ENCODE results near the gene RBM38.

The RBM38 gene

DNA sequence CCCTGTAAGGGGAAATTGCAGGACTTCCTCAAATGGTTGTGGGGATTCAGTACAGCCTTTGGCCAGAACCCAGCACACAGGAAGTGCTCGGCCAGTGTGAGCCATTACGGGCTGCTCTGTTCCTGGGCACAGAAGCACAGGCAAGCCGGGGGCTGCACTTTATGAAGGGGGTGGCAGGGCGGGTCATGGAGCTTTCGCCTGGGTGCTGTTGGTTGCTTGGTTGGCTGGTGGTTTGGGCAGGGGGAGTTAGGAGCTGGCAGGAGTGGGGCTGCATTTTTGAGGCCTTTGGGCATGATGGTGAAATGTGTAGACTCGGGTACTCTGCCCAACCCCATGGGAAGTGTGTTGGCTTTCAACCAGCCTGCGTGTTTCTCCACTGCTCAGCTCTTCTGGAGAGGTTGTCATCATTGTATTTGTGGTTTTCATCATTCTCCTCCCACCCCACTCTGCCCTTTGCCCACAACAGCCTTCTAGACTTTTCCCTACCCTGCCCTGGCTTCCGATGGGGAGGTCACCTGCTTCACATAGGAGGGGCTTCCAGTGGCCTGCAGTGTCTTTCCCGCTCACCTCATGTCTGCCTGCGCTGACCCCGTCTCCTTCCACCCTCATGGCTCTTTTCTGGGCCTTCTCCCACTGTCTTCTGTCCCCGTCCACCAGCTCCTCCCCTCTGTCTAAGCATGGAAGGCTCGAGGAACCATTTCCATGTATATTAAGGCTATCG is 16.1 kb upstream of the RBM38 start:
- DNase-seq, result no peak

DNA sequence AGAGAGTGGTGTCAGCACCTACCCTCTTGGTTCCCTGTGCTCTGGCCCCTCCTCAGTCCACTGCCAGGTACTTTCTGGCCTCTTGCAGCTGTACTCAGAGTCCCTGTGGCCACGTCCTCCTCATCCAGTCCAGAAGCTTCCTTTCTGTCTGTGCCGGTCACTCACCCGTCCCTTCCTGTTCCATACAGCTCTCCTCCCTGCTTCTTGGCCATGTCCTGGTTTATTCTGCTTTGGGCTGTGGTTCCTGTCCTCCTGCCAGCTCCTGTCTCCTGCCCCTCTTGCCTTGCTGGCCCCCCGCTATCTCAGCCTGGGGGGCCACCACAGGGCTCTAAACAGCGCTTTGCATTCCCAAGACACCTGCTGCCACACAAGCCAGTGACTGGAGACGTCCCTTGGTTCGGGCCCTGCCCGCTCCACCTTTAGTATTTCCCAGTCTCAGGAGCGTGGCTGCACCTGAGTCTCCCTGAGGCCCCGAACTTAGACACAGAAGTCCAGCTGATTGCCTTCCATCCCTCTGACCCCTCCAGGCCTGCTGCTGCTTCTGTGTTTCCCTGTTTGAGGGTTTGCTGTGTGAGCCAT is 15.5 kb upstream of the RBM38 start:
- no peak for DNase-seq

DNA sequence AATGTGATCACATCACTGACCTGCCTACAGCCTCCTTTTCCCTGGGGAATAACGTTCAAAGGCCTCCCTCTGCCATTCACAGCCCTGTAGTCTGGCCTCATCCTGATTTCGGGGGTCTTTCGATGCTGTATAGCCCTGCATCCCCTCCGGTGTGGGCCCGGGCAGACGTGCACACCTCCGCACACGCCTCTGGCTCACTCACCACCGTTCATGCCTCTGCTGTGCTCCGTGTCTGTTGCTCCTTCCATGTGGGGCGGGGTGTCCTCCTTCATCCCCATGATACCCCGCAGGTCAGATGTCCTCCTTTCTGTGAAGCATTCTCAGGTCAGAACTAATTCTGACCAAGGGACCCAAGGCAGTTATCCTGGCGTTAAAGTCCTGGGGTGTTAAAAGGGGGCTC is 13.8 kb upstream of the RBM38 start:
- no peak for DNase-seq

DNA sequence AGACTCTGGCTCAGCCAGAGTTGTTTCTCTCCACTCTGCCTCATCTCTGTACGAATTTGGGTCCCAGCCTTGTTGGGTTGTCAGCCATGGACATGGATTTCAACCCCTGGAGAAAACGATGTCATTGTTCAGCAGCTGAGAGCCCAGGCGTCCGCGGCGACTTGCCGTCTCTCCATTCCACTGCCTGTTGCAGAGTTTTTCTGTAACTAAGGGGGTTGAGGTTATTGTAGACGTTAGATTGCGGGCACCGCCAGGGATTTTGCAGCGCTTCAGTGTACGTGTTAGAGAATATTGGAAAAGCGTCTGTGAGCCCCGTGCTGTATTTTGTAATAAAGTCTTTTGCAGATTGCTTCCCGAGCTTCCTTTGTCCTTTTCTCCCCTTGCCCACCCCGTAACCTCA is 13.1 kb upstream of the RBM38 start:
- no peak for DNase-seq

DNA sequence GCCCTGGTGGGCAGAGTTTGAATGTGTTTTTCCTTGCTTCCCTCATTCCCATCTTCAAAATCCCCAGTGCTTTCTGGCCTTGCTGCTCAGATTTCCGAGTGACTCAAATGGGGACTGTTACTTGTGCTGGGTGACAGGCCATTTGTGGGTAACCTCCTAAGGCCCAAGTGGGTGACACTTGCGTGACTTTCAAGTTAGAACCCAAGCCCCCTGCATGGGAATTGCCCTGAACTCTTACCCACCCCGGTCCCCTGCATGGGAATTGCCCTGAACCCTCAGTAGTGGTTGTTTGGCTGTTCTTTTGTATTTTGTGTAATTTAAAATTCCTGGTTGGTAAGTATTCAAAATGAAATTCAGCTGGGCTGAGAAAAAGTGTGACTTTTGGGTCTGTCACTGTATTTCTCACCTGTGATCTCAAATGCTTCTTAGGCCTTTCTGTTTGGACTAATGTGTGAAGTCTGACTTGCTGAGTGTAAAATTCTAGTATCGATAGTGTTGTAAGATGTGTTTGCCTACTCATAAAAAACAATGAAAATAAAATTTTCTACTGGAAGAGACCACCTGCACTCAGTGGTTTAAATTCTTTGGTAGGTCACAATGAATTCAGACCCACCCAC is 12.4 kb upstream of the RBM38 start:
- no peak for DNase-seq

DNA sequence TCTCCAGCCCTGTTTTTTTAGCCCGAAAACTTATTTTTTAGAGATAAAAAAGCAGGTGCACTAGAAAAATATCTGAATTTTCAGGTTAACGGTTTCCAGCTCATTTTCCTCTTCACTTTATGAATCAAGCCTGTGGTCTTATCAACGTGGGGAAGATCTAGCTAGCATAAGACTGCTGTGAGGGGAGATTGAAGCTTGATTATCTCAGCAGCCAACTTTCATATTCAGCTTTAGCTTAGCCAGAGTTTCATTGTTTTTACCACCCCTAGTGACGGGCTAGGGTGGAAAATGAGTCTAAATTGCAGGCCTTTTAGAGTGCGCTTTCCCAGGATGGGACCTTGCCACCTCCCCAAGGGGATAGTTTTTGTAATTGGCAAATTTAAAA is 11.9 kb upstream of the RBM38 start:
- no peak for DNase-seq

DNA sequence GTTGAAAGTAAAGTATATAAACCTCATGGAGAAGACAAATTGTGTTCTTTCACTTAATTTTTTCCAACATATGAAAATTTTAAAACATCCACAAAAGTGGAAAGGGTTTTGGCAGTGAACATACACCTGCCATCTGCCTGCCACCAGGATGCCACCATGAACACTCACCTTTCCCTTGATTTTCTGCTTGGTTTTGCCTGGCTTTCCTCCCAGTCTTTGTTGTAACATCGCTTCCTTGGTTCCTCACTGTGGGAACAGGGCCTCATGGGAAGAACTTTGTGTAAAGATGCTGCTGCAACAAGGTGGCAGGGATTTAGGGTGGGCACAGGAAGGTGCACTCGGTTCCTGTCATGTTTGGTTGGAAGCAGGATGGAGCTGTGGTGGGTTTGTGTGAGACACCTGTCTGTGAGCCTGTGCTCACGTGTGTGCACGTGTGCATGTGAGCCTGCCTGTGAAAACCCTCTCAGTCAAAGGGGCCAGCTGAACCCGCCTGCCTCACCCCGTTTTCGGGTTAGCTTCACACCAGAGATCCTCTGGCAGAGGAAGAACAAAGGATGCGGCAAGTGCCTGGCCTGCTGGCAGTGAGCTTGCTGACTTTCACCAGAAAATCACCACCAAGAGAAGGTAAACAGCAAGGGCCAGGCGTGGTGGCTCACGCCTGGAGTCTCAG is 11.0 kb upstream of the RBM38 start:
- DNase-seq, result no peak

DNA sequence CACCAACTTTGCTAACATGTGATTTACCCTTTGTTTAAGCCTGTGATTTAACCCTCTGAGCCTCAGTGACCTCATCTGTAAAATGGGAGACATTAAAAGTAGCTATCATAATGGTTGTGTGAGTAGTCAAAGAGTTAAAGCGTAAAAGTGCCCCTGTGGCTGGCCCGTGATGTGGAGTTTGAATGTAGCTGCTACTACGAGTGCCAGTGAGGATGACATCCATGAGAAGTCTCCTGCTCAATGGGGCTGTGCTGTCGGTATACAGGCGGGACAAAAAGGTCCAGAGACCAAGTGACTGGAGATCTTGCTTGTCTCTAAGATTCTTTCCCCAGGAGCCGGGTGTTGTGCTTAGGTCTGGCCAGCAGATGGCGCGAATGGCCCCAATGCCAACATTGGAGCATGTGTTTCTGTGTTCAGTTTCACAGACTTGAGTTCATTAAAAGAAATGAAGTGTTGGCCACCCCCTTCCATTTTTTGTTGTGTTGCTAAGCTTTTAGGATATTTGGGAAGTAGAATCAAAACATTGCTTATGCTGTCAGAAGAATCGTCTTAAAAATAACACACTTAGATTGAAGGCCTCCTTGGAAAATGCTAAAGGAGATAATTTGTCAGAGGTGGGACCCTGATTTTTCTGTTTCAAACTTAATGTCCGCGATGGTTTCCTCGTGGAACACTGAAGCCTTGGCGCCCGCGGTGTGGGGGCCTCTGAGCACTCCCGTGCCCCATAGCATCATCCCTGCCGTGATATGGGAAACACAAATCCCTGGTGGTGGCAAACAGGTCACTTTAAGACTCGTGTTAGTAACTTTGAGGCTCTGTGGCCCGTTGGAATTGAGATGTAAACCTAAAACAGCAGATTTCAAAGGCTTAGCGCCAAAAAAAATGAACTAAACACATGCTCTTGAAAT is 9.3 kb upstream of the RBM38 start:
- DNase-seq, result peak; percentile 66

DNA sequence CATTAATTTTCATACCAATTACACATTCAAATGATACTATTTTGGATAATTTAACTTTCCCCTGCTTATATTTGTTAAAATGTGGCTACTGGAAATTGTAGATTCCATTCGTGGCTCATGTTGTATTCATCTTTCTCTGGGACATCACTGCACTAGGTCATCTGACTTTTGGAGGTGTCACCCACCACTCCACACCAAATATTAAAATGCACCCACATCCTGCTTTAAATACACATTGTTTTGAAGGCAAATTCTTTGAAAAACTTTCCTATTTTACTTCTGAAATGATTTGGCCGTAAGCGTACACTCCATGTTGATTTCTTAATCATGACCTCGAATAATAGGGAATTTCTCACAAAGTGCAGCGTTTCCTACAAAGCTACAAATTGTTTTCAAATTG is 8.7 kb upstream of the RBM38 start:
- no peak for DNase-seq

DNA sequence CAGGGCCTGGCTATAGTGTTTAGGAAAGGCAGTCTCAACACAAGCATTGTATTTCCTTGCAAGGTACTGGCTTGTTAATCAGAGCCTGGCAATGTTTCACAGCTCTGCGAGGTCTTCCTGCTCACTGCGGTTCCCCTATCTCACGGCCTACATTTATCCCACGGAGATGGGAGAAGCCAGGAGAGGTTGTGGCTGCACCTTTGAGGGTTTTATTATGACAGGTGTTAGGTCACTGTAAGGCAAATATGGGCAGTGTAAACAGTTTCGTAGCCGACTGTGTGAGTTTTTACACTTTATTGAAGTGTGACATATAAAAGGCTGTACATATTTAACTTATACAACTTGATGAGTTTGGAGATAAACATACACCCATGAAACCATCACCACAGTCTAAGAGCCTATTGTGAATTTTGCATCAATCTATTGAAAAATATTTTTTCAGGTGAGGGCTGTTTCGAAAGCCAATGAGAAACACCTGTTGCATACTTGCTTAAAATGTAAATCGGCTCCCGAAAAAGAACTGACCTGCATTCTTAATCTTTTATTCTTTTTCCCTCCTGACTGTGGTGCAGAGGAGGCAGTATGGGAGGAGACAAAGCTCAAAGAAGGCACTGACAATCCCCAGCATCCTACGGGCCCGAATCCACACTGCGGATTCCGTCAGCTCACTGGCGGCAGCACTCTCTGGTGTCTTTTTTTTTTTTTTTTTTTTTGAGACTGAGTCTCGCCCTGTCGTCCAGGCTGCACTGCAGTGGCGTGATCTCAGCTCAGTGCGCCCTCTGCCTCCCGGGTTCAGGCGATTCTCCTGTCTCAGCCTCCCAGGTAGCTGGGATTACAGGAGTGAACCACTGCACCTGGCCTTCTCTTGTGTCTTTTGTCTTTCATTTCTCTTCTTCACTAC is 7.5 kb upstream of the RBM38 start:
- DNase-seq, result no peak

DNA sequence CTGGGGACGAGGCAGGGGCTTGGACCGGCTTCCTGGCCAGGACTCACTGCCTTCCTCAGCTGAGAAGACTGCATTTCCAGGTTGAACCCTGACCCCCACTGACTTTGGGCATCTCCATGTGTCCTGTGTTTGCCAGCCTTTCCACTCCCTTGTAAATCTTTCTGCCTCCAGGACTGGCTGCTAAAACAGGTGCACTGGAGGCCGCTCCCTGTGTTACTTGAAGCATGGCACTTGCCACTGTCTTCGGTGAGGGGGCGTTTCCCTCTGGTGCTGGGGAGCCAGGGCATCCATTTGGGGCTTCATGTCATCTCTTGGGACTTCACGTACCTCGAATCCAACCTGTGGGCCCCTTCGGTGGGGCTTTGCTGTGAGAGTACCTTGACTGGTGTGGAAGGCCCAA is 6.7 kb upstream of the RBM38 start:
- no peak for DNase-seq

DNA sequence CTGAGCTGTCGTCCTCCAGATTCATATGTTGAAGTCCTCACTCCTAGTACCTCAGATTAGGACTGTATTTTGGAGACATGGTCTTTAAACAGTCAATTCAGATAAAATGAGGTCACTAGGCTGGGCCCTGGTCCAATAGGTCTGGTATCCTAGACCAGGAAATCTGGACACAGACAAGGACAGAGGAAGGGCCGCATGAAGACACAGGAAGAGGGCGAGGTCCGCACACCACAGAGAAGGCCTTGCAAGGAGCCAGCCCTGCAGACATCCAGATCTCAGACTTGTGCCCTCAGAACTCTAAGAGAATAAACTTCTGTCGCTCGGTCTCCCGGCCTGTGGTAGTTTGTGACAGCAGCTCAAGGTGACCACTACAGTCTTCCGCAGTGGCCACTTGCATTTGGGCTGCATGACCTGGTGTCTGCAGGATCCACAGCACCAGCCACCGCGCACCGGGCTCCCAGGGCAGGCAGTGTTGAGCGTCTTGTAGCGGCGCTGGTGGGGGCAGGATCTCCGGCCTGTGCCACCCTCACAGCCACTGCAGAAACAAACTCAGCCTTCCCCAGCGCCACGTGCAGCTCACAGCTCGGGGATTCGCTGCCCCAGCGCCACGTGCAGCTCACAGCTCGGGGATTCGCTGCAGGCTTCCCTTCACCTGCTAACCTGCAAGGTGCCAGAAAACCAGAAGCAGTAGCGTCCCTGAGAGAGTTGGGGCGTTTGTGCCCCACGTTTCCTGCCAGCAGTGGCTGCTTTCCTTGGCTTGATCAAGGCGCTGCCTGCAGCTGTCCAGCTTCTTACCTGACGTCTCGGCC is 6.0 kb upstream of the RBM38 start:
- no peak for DNase-seq

DNA sequence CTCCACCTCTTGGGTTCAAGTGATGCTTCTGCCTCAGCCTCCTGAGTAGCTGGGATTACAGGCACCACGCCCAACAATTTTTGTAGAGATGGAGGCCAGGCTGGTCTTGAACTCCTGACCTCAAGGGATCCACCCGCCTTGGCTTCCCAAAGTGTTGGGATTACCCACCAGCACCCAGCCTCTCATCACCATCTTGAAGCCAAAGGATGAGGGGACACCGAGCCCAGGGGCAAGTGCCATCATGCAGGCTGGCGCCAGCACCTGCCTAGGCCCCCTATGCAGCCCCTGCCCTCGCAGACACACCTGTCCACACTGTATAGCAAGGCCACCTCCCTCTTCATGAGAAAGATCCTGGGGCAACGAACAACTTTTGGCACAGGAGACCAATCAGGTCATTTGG is 5.3 kb upstream of the RBM38 start:
- no peak for DNase-seq

DNA sequence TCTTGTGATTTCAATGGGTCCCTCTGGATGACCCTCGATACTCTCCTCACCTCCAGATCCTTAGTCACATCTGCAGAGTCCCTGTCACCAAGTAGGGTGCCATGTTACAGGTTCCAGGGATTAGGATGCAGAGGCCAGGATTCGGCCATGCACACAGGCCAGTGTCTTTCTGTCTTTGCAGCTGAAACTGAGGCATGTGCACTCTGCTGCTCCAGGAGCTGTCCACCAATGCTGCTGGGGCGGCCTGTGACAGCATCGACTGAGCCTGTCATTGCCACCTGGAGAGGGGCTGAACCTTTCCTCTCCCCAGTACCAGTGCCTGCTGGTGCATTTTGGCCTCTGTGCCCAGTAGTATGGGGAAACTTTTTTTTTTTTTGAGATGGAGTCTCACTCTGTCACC is 4.4 kb upstream of the RBM38 start:
- DNase-seq, result no peak

DNA sequence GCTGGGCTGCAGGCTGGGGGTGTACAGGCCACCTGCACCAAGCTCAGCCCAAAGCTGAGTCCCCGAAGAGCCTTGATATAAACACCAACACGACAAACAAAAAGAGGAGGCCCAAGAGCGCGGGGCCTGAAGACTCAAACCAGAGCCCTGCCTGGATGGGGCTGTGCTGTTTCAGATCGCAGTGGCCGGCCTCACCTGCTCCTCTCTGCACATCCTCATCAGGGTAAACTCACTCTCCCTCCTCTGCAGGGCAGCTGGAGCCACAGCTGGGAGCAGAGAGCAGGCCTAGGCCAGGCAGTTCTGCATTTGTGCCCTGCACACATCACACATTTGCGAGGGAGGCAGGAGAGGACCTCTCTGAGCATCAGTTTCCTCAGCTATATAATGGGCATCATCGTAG is 3.7 kb upstream of the RBM38 start:
- no peak for DNase-seq

DNA sequence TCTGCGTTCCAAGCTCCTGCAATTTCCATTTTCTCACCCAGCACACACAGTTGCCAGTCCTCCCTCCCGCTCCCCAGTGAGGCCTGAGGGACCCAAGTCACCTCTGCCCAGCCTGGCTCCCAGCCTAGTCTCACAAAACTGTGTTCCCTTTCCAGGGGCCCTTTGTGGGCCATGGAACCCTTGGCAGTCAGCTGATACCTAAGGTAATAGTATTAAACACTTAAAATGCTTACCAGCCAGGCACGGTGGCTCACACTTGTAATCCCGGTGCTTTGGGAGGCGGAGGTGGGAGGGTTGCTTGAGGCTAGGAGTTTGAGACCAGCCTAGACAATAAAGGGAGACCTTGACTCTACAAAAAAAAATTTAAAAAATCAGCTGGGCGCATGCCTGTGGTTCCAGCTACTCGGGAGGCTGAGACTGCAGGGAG is 3.2 kb upstream of the RBM38 start:
- no peak for DNase-seq

DNA sequence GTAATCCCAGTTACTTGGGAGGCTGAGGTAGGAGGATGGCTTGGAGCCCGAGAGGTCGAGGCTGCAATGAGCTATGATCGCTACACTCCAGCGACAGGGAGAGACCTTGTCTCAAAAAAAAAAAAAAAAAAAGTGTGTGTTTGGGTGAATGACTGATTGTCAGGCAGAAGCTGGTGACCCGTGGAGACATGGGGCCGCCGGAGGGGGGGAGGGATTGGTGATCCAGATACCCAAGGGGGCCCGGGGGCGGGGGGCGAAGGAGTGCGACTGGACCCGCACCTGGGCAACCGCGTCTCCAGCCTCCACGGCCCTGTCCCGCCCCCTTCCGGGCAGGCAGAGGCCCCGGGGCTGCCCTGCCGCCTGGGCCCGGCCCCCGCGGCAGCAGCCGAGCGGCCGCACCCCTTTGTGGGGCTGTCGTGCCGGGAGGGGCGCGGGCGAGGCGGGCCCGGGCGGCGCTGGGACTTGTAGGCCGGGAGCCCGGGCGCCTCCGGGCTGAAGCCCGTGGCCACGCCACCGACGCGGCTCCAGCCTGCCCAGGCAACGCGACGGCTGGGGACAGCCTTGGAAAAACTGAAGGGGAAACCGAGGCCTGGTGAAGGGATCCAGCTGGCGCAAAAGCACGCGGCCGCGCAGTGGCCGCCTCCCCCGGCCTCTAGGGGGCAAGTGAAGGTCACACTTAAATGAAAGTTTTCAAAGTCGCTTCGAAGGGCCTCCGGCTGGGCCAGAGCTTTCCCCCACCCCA is 2.1 kb upstream of the RBM38 start:
- DNase-seq, result no peak

DNA sequence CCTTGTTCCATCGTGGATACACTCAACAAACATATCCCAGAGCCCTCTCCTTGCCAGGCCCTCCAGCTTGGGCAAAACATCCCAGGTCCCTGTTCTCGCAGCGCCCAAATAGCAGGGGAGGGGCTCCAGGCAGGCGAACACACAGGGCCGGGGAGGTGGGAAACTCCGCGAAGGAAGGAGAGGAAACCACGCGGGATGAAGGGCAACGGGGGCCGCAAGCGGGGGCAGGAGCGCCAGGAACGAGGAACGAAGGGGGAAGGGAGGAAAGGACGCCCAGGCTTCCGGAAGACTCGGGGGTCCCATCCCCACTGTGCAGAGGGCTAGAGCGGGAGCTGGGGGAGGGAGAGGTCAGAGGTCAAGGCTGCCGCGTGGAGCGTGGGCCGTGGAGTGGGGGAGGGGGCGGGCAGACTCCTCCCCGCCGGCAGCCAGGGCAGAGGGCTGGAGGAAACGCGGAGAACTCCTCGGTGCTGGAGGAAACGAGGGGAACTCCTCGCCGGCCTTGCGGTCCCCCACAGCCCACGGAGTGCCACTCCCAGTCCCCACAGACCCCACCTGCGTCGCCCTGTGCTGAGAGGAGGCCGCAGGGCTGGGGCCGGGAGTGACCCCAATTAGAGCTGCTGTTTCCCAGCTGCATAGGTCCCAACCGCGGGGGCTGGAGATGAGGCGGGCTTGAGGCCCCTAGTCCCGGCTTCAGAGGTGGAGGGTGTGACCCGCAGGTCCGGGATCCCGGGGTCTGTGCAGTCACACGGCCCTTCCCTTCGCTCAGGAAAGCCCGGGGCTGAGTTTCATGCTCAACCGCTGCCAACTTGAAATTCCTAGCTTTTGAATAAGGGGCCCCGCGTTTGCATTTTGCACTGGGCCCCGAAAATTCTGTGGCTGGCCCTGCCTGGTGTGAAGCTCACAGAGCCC is 1.2 kb upstream of the RBM38 start:
- no peak for DNase-seq
